Subcutaneous abdominal adipose tissue (tissue), 5 donors: ENCODE data around the gene PAPLN.

ENCODE experiments used
- H3K27ac ChIP-seq: one replicate; pipeline ENCODE4 v1.7.0; 2013; ENCODE audit warnings: low read depth, mild to moderate bottlenecking, inconsistent platforms, low read length, moderate library complexity
- H3K27me3 ChIP-seq, 5 donors: one replicate each; pipeline ENCODE4 v1.7.0; 2013; ENCODE audit warnings: low read length in 5 of 5, inconsistent platforms in 1 of 5; ENCODE audit not compliant: control insufficient read depth in 5 of 5, insufficient read depth in 4 of 5
- H3K36me3 ChIP-seq, 5 donors: one replicate each; pipeline ENCODE4 v1.7.0; 2013; ENCODE audit warnings: low read length in 5 of 5; ENCODE audit not compliant: control insufficient read depth in 5 of 5, insufficient read depth in 5 of 5
- H3K4me1 ChIP-seq, 5 donors: one replicate each; pipeline ENCODE4 v1.7.0; 2013; ENCODE audit warnings: low read length in 5 of 5, mild to moderate bottlenecking in 3 of 5, moderate library complexity in 1 of 5; ENCODE audit not compliant: control insufficient read depth in 5 of 5, insufficient read depth in 5 of 5
- H3K4me3 ChIP-seq, 5 donors: one replicate each; pipeline ENCODE4 v1.7.0; 2013; ENCODE audit warnings: low read length in 5 of 5, low read depth in 1 of 5
- H3K9ac ChIP-seq, 5 donors: one replicate each; pipeline ENCODE4 v1.7.0; 2013; ENCODE audit warnings: low read length in 5 of 5, mild to moderate bottlenecking in 4 of 5, moderate library complexity in 3 of 5
- H3K9me3 ChIP-seq, 5 donors: one replicate each; pipeline ENCODE4 v1.7.0; 2013; ENCODE audit warnings: low read length in 5 of 5; ENCODE audit not compliant: control insufficient read depth in 5 of 5
- donor health status: healthy.
- donor health status: healthy.
- donor health status: healthy.
- donor health status: healthy.
- donor health status: healthy.

The PAPLN gene

GRCh38 chr14:73264885-73265720 is 27.8 kb downstream of the PAPLN start:
- Histone ChIP-seq H3K27me3 (no peaks in the 10 kb centered on the region), H3K9ac (no peak overlapping the region), H3K4me1 (peaks cover 4 to 9% (median 7%) of the 10 kb centered on the region in 5 donors), H3K9me3 (no peaks in the 10 kb centered on the region), H3K36me3 (peaks cover 0 to 7% (median 0%) of the 10 kb centered on the region in 5 donors), H3K4me3 (no peak overlapping the region), H3K27ac (no peak overlapping the region)

DNA sequence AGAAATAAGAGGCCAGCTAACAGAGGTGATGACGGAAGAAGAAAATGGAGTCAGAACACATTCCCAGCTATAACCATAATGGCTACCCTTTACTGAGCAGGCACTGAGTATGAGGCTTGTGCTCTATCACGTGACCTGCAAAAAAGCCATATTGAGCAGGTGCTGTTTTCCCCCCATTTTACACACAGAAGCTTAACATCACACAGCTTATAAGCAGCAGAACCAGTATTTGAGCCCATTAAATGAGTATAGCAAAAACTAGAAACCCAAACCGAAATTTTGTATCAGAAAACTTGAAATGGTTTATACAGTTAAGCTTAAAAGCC is 28.4 kb downstream of the PAPLN start:
- no peak overlapping the region for H3K4me3 ChIP-seq
- H3K27ac ChIP-seq, result no peak overlapping the region
- peaks cover 0 to 7% (median 0%) of the 10 kb centered on the region in 5 donors for H3K36me3 ChIP-seq
- H3K4me1 ChIP-seq, result peaks cover 4 to 14% (median 12%) of the 10 kb centered on the region in 5 donors
- H3K9me3 ChIP-seq, result no peaks in the 10 kb centered on the region
- H3K27me3 ChIP-seq, result no peaks in the 10 kb centered on the region
- no peak overlapping the region for H3K9ac ChIP-seq

- Histone ChIP-seq H3K27me3 (no peaks in the 10 kb centered on the region), H3K9me3 (no peaks in the 10 kb centered on the region), H3K9ac (no peak overlapping the region), H3K36me3 (peaks cover 0 to 7% (median 0%) of the 10 kb centered on the region in 5 donors), H3K4me3 (no peak overlapping the region), H3K4me1 (peaks cover 4 to 14% (median 12%) of the 10 kb centered on the region in 5 donors), H3K27ac (no peak overlapping the region)
Observed at GRCh38 chr14:73266317-73266716, 29.0 kb downstream of the PAPLN start.

DNA sequence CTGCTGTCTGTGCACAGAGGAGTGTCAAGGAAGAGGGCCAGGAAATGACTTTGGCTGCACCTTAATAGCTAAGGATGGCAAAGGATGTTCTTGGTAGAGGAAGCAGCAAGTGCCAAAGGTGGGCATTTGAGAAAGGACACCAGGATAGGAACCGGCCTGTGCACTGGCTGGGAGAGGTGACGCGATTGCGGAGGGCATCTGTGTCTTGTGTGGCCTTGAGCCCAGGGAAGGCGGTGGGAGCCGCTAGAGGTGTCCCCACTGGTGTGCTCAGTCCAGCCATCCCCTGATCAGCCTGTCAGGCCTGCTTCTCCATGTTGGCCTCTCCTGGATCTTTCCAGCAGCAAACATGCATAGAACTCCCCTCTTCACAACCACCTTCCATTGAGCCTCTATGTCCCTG is 30.2 kb downstream of the PAPLN start:
- Histone ChIP-seq H3K27me3 (no peaks in the 10 kb centered on the region), H3K4me1 (peaks cover 4 to 16% (median 13%) of the 10 kb centered on the region in 5 donors), H3K27ac (no peak overlapping the region), H3K9ac (no peak overlapping the region), H3K9me3 (no peaks in the 10 kb centered on the region), H3K4me3 (no peak overlapping the region), H3K36me3 (peaks cover 0 to 7% (median 0%) of the 10 kb centered on the region in 5 donors)

GRCh38 chr14:73269729-73270531 is 32.6 kb downstream of the PAPLN start:
- Histone ChIP-seq H3K27ac (peak overlapping the region; percentile 49), H3K36me3 (peaks cover 0 to 23% (median 11%) of the 10 kb centered on the region in 5 donors), H3K9ac (peak overlapping the region in 4 of 5 donors; percentile 6 to 76 (median 38)), H3K4me1 (peaks cover 4 to 18% (median 13%) of the 10 kb centered on the region in 5 donors), H3K9me3 (no peaks in the 10 kb centered on the region), H3K4me3 (peak overlapping the region; percentile 45 to 74 (median 66)), H3K27me3 (no peaks in the 10 kb centered on the region)

DNA sequence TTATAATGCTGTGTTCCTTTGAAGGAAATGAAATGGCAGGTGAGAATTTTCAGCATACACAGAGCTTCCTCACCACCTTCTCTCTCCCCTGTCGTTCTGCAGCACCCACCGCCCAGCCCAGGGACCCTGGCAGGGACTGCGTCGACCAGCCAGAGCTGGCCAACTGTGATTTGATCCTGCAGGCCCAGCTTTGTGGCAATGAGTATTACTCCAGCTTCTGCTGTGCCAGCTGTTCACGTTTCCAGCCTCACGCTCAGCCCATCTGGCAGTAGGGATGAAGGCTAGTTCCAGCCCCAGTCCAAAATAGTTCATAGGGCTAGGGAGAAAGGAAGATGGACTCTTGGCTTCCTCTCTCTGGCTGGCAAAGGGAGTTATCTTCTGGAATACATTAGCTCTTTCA is 35.1 kb downstream of the PAPLN start:
- Histone ChIP-seq H3K27ac (no peak overlapping the region), H3K36me3 (peaks cover 5 to 46% (median 29%) of the 10 kb centered on the region in 5 donors), H3K4me1 (peaks cover 4 to 24% (median 17%) of the 10 kb centered on the region in 5 donors)

DNA sequence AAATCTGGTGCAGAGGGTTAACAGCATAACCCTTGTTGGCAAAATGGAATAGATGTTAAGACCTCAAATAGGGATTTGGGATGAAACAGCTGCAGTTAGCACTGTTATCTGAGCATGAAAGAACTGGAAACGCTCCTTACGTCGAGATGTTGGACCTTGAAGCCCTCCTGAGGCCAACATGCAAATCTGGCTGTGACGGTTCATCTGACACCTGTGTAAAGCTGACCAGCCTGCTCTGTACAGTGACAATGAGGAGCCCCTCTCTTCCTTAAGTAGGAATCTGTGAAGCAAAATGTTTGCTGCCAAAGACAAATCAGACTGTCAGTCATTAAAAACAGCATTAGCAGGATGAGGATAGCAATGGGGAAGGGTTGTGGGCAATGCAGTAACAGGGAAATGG is 36.5 kb downstream of the PAPLN start:
- Histone ChIP-seq H3K9me3 (no peaks in the 10 kb centered on the region), H3K9ac (no peak overlapping the region), H3K36me3 (peaks cover 5 to 54% (median 27%) of the 10 kb centered on the region in 5 donors), H3K4me3 (no peak overlapping the region), H3K4me1 (peaks cover 4 to 24% (median 17%) of the 10 kb centered on the region in 5 donors), H3K27ac (no peak overlapping the region), H3K27me3 (no peaks in the 10 kb centered on the region)

More for the DNA sequence above, 35.1 kb downstream of the PAPLN start:
- no peak overlapping the region for H3K4me3 ChIP-seq
- no peak overlapping the region for H3K9ac ChIP-seq
- no peaks in the 10 kb centered on the region for H3K9me3 ChIP-seq
- no peaks in the 10 kb centered on the region for H3K27me3 ChIP-seq

DNA sequence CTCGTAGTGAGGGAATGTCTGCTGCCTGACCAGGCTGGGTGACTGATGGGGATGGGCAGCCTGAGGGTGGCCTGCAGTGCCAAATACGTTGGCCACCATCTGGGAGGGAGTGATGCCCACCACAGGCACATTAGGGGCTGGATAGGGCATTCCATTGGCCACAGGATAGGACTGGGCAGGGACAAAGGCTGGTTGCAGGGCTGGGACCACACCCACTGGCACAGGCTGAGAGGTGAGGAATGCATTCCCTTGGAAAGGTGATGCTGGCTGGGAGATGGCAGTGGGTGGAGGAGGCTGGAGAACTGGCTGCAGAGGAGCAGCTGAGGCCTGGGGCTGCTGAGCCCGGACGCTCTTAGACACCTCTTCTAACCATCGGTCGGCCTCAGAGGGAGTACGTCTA is 39.5 kb downstream of the PAPLN start:
- Histone ChIP-seq H3K27ac (peak overlapping the region; percentile 8), H3K9ac (no peak overlapping the region), H3K27me3 (no peaks in the 10 kb centered on the region), H3K36me3 (peaks cover 9 to 70% (median 45%) of the 10 kb centered on the region in 5 donors), H3K9me3 (no peaks in the 10 kb centered on the region), H3K4me3 (no peak overlapping the region), H3K4me1 (peaks cover 0 to 17% (median 13%) of the 10 kb centered on the region in 5 donors)

GRCh38 chr14:73277376-73277775 is 40.1 kb downstream of the PAPLN start:
- peaks cover 4 to 19% (median 18%) of the 10 kb centered on the region in 5 donors for H3K4me1 ChIP-seq
- no peak overlapping the region for H3K9ac ChIP-seq
- no peaks in the 10 kb centered on the region for H3K9me3 ChIP-seq
- no peak overlapping the region for H3K27ac ChIP-seq
- no peaks in the 10 kb centered on the region for H3K27me3 ChIP-seq
- H3K4me3 ChIP-seq, result no peak overlapping the region
- H3K36me3 ChIP-seq, result peaks cover 9 to 74% (median 51%) of the 10 kb centered on the region in 5 donors

- Histone ChIP-seq H3K27me3 (no peaks in the 10 kb centered on the region), H3K9me3 (no peaks in the 10 kb centered on the region), H3K4me3 (no peak overlapping the region), H3K36me3 (peaks cover 24 to 72% (median 66%) of the 10 kb centered on the region in 5 donors), H3K27ac (peak overlapping the region; percentile 97), H3K4me1 (peaks cover 4 to 21% (median 16%) of the 10 kb centered on the region in 5 donors), H3K9ac (peak overlapping the region in 2 of 5 donors; percentile 0 to 44)
Observed at GRCh38 chr14:73280903-73281302, 43.6 kb downstream of the PAPLN start.
